Measurements from ENCODE around the gene SNTA1. TPM values are rescaled to one million over a fixed set of nuclear protein-coding genes. Genes with fewer than 3 reads are reported as not detected.

Gene SNTA1
- polyA plus RNA-seq, 1 of the 3 experiments (the other 2 are of a cell fraction), result 11.2 TPM

DNA sequence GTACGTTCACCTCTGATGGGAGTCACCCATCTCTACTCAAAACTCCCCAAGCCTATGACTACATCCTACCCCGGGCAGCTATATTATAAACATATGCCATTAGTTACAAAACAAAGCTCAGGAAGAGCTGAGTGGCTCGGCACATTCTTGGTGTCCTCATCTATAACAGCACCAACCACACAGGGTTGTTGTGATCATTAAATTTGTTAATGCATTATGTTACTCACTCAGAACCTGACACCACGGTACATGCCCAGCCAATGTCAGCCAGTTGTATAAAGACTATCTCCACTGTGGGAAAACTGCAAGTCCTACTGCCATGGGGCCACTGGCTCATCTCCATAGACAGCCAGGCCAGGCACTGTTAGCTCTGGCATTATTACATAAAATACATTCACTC, 50.0 kb downstream of the SNTA1 start:
- POLR2A ChIA-PET, result interaction anchor here (2.2 kb wide), 1 partner anchor 273 kb away, joined by 8 read pairs; the partner anchor contains the start of gene ACTL10

DNA sequence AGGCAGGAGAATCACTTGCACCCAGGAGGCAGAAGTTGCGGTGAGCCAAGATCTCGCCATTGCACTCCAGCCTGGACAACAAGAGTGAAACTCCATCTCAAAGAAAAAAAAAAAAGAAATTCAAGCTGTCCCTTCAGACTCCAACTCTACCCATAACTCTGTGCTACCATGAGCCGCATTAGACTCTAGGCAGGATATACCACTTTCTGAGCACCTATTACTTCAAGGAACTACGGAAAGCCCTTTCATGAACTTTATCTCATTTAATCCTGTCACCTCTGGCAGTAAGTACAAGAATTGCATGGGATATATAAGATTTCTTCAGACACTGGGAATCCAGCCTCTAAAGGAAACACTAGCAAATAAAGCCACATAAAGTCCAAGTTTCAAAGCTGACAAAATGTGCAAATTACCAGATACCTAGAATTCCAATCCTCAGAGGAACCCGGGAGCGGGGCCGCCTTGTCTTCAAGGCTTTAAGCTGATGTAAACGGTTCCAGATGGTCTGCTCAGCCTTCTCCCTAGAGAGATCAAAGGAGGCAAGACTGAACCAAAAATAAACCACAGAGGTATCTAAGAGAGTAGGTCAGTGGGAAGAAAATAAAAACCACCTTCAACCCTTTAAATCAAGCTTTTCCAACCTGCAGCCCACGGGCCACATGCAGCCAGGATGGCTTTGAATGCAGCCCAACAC, 51.7 kb downstream of the SNTA1 start:
- H2AFZ ChIP-seq (ENCODE audit: low read depth), result no peak overlapping the region
- H4K20me1 ChIP-seq (ENCODE audit: insufficient read depth), result no peaks in the 10 kb centered on the region
- no peaks in the 10 kb centered on the region for H3K9me3 ChIP-seq
- peak overlapping the region in 1 of 2 experiments; percentile 5; a peak in 2 of 4 replicates for H3K27ac ChIP-seq (ENCODE audit: low read depth in 2 of 2, low read length in 1 of 2)
- no peak overlapping the region for H3K9ac ChIP-seq
- H3K4me3 ChIP-seq (ENCODE audit: low read depth in 2 of 2, low read length in 1 of 2), result no peak overlapping the region
- no peak for DNase-seq
- H3K4me2 ChIP-seq, result peak overlapping the region; percentile 3; the same call in 1 of the 2 replicates
- H3F3A ChIP-seq (replicated peaks; ENCODE audit: insufficient read depth), result no peaks in the 10 kb centered on the region
- CTCF ChIA-PET, result interaction anchor here (0.6 kb wide), 1 partner anchor 184 kb away, joined by 3 read pairs; no protein-coding TSS in a partner anchor
- peaks cover 0 to 5% of the 10 kb centered on the region in 2 experiments; a peak in 1 of 4 replicates for H3K4me1 ChIP-seq (ENCODE audit: control insufficient read depth in 1 of 2, insufficient read depth in 2 of 2, low read depth in 1 of 2, low read length in 1 of 2)
- H3K27me3 ChIP-seq (ENCODE audit: insufficient read depth), result no peaks in the 10 kb centered on the region
- H3K79me2 ChIP-seq (ENCODE audit: insufficient read depth), result peaks cover 8% of the 10 kb centered on the region; the same call in 1 of the 2 replicates
- WGBS (ENCODE audit: low lambda C conversion rate), result 79% methylated on average over 9 of the region's 9 CpGs
- no peaks in the 10 kb centered on the region for H3K9me2 ChIP-seq
- POLR2A ChIA-PET, result no interaction called here
- TF ChIP-seq CHD2 (IDR thresholded peaks at IDR 0.05; ENCODE audit: low read length, partially characterized antibody), result no peak
- TF ChIP-seq, protein P1, sequence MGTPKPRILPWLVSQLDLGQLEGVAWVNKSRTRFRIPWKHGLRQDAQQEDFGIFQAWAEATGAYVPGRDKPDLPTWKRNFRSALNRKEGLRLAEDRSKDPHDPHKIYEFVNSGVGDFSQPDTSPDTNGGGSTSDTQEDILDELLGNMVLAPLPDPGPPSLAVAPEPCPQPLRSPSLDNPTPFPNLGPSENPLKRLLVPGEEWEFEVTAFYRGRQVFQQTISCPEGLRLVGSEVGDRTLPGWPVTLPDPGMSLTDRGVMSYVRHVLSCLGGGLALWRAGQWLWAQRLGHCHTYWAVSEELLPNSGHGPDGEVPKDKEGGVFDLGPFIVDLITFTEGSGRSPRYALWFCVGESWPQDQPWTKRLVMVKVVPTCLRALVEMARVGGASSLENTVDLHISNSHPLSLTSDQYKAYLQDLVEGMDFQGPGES (IDR thresholded peaks at IDR 0.05; ENCODE audit: low read depth, low read length), result no peak
- TF ChIP-seq, protein P2, sequence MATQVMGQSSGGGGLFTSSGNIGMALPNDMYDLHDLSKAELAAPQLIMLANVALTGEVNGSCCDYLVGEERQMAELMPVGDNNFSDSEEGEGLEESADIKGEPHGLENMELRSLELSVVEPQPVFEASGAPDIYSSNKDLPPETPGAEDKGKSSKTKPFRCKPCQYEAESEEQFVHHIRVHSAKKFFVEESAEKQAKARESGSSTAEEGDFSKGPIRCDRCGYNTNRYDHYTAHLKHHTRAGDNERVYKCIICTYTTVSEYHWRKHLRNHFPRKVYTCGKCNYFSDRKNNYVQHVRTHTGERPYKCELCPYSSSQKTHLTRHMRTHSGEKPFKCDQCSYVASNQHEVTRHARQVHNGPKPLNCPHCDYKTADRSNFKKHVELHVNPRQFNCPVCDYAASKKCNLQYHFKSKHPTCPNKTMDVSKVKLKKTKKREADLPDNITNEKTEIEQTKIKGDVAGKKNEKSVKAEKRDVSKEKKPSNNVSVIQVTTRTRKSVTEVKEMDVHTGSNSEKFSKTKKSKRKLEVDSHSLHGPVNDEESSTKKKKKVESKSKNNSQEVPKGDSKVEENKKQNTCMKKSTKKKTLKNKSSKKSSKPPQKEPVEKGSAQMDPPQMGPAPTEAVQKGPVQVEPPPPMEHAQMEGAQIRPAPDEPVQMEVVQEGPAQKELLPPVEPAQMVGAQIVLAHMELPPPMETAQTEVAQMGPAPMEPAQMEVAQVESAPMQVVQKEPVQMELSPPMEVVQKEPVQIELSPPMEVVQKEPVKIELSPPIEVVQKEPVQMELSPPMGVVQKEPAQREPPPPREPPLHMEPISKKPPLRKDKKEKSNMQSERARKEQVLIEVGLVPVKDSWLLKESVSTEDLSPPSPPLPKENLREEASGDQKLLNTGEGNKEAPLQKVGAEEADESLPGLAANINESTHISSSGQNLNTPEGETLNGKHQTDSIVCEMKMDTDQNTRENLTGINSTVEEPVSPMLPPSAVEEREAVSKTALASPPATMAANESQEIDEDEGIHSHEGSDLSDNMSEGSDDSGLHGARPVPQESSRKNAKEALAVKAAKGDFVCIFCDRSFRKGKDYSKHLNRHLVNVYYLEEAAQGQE (IDR thresholded peaks at IDR 0.05; ENCODE audit: low read depth, low read length), result no peak
- peak; percentile 55 for TF ChIP-seq TCF12 (IDR thresholded peaks at IDR 0.05)
- peaks cover 9 to 39% of the 10 kb centered on the region in 2 experiments for H3K36me3 ChIP-seq (replicated peaks in 1 of 2; ENCODE audit: control insufficient read depth in 1 of 2, insufficient read depth in 2 of 2, low read length in 1 of 2)

More for the DNA sequence above, 50.0 kb downstream of the SNTA1 start:
- peaks cover 9 to 37% of the 10 kb centered on the region in 2 experiments for H3K36me3 ChIP-seq (replicated peaks in 1 of 2; ENCODE audit: control insufficient read depth in 1 of 2, insufficient read depth in 2 of 2, low read length in 1 of 2)
- peaks cover 25% of the 10 kb centered on the region for H3K79me2 ChIP-seq (ENCODE audit: insufficient read depth)
- no peaks in the 10 kb centered on the region for H3K27me3 ChIP-seq (ENCODE audit: insufficient read depth)
- no peak overlapping the region for H3K4me3 ChIP-seq (ENCODE audit: low read depth in 2 of 2, low read length in 1 of 2)
- H3F3A ChIP-seq (replicated peaks; ENCODE audit: insufficient read depth), result no peaks in the 10 kb centered on the region
- CTCF ChIA-PET, result no interaction called here
- no peaks in the 10 kb centered on the region for H3K9me3 ChIP-seq
- H2AFZ ChIP-seq (ENCODE audit: low read depth), result no peak overlapping the region
- no peaks in the 10 kb centered on the region for H4K20me1 ChIP-seq (ENCODE audit: insufficient read depth)
- H3K27ac ChIP-seq (ENCODE audit: low read depth in 2 of 2, low read length in 1 of 2), result no peak overlapping the region
- no peak overlapping the region for H3K4me2 ChIP-seq
- H3K9ac ChIP-seq, result no peak overlapping the region
- WGBS (ENCODE audit: low lambda C conversion rate), result 94% methylated on average over 4 of the region's 4 CpGs
- H3K4me1 ChIP-seq (ENCODE audit: control insufficient read depth in 1 of 2, insufficient read depth in 2 of 2, low read depth in 1 of 2, low read length in 1 of 2), result no peaks in the 10 kb centered on the region; a peak in 1 of 4 replicates
- H3K9me2 ChIP-seq, result no peaks in the 10 kb centered on the region
- TF ChIP-seq ELF1 (IDR thresholded peaks at IDR 0.05) (no peak), FOSL2 (IDR thresholded peaks at IDR 0.05; ENCODE audit: borderline replicate concordance, low read depth) (no peak), RXRA (IDR thresholded peaks at IDR 0.05; ENCODE audit: borderline replicate concordance, low read depth) (no peak), RCOR1 (IDR thresholded peaks at IDR 0.05; ENCODE audit: low read length) (no peak), CHD2 (IDR thresholded peaks at IDR 0.05; ENCODE audit: low read length, partially characterized antibody) (no peak), FOXJ3 (CRISPR knock-in tag; IDR thresholded peaks at IDR 0.05) (no peak), RFX5 (IDR thresholded peaks at IDR 0.05; ENCODE audit: low read length) (no peak), FOXM1 (IDR thresholded peaks at IDR 0.05; ENCODE audit: low read depth) (no peak), SIN3A (IDR thresholded peaks at IDR 0.05; ENCODE audit: borderline replicate concordance, low read depth, low read length) (no peak)
- TF ChIP-seq, protein P3, sequence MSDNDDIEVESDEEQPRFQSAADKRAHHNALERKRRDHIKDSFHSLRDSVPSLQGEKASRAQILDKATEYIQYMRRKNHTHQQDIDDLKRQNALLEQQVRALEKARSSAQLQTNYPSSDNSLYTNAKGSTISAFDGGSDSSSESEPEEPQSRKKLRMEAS (IDR thresholded peaks at IDR 0.05; ENCODE audit: low read depth), result no peak
- TF ChIP-seq, protein P4, sequence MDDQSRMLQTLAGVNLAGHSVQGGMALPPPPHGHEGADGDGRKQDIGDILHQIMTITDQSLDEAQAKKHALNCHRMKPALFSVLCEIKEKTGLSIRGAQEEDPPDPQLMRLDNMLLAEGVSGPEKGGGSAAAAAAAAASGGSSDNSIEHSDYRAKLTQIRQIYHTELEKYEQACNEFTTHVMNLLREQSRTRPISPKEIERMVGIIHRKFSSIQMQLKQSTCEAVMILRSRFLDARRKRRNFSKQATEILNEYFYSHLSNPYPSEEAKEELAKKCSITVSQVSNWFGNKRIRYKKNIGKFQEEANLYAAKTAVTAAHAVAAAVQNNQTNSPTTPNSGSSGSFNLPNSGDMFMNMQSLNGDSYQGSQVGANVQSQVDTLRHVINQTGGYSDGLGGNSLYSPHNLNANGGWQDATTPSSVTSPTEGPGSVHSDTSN (IDR thresholded peaks at IDR 0.05), result no peak
- TF ChIP-seq, protein P5, sequence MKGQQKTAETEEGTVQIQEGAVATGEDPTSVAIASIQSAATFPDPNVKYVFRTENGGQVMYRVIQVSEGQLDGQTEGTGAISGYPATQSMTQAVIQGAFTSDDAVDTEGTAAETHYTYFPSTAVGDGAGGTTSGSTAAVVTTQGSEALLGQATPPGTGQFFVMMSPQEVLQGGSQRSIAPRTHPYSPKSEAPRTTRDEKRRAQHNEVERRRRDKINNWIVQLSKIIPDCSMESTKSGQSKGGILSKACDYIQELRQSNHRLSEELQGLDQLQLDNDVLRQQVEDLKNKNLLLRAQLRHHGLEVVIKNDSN (IDR thresholded peaks at IDR 0.05; ENCODE audit: borderline replicate concordance, low read depth), result no peak
- TF ChIP-seq, protein P6, sequence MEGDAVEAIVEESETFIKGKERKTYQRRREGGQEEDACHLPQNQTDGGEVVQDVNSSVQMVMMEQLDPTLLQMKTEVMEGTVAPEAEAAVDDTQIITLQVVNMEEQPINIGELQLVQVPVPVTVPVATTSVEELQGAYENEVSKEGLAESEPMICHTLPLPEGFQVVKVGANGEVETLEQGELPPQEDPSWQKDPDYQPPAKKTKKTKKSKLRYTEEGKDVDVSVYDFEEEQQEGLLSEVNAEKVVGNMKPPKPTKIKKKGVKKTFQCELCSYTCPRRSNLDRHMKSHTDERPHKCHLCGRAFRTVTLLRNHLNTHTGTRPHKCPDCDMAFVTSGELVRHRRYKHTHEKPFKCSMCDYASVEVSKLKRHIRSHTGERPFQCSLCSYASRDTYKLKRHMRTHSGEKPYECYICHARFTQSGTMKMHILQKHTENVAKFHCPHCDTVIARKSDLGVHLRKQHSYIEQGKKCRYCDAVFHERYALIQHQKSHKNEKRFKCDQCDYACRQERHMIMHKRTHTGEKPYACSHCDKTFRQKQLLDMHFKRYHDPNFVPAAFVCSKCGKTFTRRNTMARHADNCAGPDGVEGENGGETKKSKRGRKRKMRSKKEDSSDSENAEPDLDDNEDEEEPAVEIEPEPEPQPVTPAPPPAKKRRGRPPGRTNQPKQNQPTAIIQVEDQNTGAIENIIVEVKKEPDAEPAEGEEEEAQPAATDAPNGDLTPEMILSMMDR (IDR thresholded peaks at IDR 0.05), result no peak
- no peak for DNase-seq

All from SK-N-SH (cell line).